Kidney tubule cell (primary cell): ENCODE measurements around the gene LEF1.

Experiments
- DNase-seq: peaks from one replicate; pipeline ENCODE4 v3.0.0-alpha.2; 2018; ENCODE audit warnings: low spot score

Gene LEF1

GRCh38 chr4:108168671-108169523 lies at the start of gene LEF1:
Gene LEF1, minus strand, starts transcription at chr4:108168932. Its CDS starts 1,165 bp downstream, at chr4:108167767.
- peak; percentile 28 for DNase-seq

- DNase-seq = no peak
Measured at GRCh38 chr4:108216510-108216909, 47.8 kb upstream of the LEF1 start.

- peak; percentile 28 for DNase-seq
Measured at GRCh38 chr4:108215055-108215454, 46.3 kb upstream of the LEF1 start.

- DNase-seq = no peak
Measured at GRCh38 chr4:108213723-108214122, 45.0 kb upstream of the LEF1 start.

GRCh38 chr4:108213308-108213707 lies 44.6 kb upstream of the LEF1 start:
- no peak for DNase-seq

GRCh38 chr4:108210989-108211835 lies 42.5 kb upstream of the LEF1 start:
- peak; percentile 67 for DNase-seq

- no peak for DNase-seq
Measured at GRCh38 chr4:108209489-108209888, 40.8 kb upstream of the LEF1 start.

GRCh38 chr4:108205859-108206258 lies 37.1 kb upstream of the LEF1 start:
- DNase-seq = no peak

GRCh38 chr4:108204518-108204917 lies 35.8 kb upstream of the LEF1 start:
- DNase-seq = peak; percentile 22

GRCh38 chr4:108203377-108203776 lies 34.6 kb upstream of the LEF1 start:
- no peak for DNase-seq

- no peak for DNase-seq
Measured at GRCh38 chr4:108201774-108202173, 33.0 kb upstream of the LEF1 start.

GRCh38 chr4:108199881-108200280 lies 31.1 kb upstream of the LEF1 start:
- no peak for DNase-seq

- no peak for DNase-seq
Measured at GRCh38 chr4:108193886-108194672, 25.3 kb upstream of the LEF1 start.

- no peak for DNase-seq
Measured at GRCh38 chr4:108192935-108193334, 24.2 kb upstream of the LEF1 start.

GRCh38 chr4:108192056-108192455 lies 23.3 kb upstream of the LEF1 start:
- no peak for DNase-seq

- DNase-seq = no peak
Measured at GRCh38 chr4:108191269-108191914, 22.7 kb upstream of the LEF1 start.

- no peak for DNase-seq
Measured at GRCh38 chr4:108188770-108189169, 20.0 kb upstream of the LEF1 start.

GRCh38 chr4:108185252-108185651 lies 16.5 kb upstream of the LEF1 start:
- DNase-seq = no peak

- no peak for DNase-seq
Measured at GRCh38 chr4:108184453-108185049, 15.8 kb upstream of the LEF1 start.

- no peak for DNase-seq
Measured at GRCh38 chr4:108181704-108182103, 13.0 kb upstream of the LEF1 start.

- DNase-seq = no peak
Measured at GRCh38 chr4:108180513-108180912, 11.8 kb upstream of the LEF1 start.
